HG03108 (cell line): ENCODE data around the gene NTHL1.

Source experiments
- ATAC-seq: cut with Tn5 transposase; IDR thresholded peaks from one replicate; pipeline ENCODE4 v1.9.1; 2021; ENCODE audit warnings: moderate library complexity; ENCODE audit not compliant: unreplicated experiment

The NTHL1 gene

DNA sequence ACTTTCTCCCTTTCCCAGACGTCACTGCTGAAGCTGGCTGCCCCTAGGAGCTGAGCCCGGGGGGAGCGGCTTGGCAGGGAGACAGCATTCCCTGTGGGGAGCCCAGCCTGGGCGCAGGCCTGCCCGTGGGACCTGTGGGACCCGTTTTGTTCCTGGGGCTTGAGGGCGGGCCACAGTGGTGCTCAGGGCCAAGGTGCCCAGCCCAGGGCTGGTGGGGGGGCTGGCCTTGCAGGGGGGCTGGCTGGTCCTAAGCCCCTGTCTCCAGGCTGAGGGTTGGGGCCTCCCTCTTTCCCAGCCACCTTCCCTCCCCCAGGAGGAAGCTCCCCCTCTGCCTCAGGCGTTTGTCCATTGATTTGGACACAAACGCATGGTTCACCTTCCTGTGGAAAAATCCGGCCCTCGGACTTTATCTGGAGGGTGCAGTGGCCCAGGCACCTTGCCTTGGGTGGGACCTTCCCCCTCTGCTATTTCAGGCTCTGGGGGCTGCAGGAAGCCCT lies 16.5 kb downstream of the NTHL1 start:
- ATAC-seq: no peak

GRCh38 chr16:2030036-2030435 lies 17.6 kb downstream of the NTHL1 start:
- ATAC-seq: no peak

- ATAC-seq: no peak
Measured at GRCh38 chr16:2029350-2029749, 18.3 kb downstream of the NTHL1 start.

DNA sequence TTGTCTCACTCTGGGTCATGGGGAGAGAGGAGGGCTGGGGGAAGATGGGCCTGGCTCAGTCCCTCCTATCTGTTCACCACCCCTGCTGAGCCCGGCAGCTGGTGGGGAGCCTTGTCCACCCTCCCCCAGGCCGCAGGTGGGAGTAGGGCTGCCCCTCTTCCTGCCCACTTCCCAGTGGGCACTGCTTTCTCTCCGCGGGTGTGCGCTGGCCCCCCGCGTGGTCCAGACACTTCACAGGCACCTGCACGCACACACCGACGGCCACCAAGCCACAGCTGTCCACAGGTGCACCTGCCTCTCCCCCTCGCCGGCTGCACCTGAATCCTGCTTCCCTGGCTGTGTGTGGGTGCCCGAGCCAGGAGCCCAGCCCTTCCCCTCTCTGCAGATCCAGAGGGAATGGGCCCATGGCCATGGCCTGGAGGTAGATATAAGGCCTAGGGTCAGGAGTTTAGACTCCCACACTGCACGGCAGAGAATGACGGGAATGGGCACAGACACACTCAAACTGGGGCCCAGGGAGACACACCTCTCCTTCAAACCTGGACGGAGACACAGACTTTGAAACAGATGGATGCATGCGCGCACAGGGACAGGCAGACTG lies 18.9 kb downstream of the NTHL1 start:
- ATAC-seq: no peak

GRCh38 chr16:2028146-2028545 lies 19.5 kb downstream of the NTHL1 start:
- ATAC-seq: no peak

GRCh38 chr16:2027024-2028010 lies 20.3 kb downstream of the NTHL1 start:
- no peak for ATAC-seq

DNA sequence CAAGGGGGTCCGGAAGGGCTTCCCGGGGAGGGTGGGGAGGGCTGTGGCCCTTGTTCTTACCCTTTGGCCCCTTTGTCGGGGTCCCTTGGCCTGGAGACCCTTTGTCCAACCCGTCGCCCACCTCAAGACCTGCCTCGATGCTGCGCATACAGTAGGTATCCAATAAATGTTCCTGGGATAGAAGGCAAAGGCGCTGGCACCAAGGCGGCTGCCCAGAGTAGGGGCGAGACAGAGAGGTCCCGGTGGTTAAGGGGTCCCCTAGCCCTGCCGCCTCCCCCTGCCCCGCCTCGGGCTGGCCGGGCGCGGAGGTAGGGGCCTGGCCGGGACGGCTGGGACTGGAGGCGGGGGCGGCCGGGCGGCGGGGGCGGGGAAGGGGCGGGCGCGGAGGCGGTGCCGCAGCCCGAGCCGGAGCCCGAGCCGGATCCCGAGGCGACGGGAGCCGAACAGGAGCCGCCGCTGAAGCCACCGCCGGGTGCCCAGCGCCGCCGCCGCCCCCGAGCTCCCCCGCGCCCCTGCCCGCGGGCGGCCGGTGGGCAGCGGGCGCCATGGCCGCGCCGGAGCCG lies 21.1 kb downstream of the NTHL1 start, which contains the start of gene NHERF2:
TSS of gene NHERF2 (plus strand) at position 442 of the 563 bp plus-strand sequence. CDS start at position 546, 104 bp downstream.
- ATAC-seq: no peak

GRCh38 chr16:2025878-2026460 lies 21.7 kb downstream of the NTHL1 start:
- ATAC-seq: no peak

DNA sequence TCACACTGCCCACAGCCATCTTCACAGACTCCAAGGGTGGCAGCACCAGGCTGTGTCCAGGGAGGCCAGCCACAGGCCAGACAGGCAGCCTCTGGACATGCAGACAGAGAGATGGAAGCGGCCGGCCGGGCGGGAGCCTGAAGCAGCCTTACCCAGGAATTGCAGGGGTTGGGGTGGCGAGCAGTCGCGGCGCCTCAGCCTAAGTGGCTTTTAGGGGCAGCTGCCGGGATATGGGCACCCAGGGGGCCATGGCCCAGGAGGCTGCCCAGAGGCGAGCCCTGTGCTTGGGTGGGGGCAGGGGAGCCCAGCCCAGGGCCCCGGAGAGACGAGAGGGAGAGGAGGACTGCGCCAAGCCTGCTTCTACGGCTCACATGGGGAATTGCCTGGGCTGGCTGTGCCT lies 22.4 kb downstream of the NTHL1 start:
- no peak for ATAC-seq

DNA sequence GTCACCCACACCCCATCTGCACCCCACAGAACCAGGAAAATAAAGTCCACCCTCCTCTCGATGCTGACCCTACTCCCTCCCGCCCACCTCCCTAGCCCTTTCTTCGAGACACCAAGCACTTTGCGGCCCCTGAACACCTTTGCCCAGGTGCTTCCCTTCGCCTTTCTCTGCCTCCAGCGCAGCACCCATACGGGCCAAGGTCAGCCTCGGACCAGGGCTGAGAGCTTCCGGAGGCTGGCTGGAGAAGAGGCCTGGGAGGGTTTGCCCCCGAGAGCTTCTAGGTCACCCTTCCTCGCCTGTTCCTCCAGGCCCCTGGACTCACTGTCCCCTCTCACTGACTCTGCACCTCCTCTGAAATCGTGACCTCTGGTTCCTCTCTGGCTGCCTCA lies 23.6 kb downstream of the NTHL1 start:
- ATAC-seq: no peak

- ATAC-seq: peak; percentile 79
Measured at GRCh38 chr16:2023092-2024031, 24.3 kb downstream of the NTHL1 start.

GRCh38 chr16:2022723-2023091 lies 24.9 kb downstream of the NTHL1 start:
- ATAC-seq: peak; percentile 16

GRCh38 chr16:2019921-2020831 lies 27.5 kb downstream of the NTHL1 start:
- ATAC-seq: no peak

DNA sequence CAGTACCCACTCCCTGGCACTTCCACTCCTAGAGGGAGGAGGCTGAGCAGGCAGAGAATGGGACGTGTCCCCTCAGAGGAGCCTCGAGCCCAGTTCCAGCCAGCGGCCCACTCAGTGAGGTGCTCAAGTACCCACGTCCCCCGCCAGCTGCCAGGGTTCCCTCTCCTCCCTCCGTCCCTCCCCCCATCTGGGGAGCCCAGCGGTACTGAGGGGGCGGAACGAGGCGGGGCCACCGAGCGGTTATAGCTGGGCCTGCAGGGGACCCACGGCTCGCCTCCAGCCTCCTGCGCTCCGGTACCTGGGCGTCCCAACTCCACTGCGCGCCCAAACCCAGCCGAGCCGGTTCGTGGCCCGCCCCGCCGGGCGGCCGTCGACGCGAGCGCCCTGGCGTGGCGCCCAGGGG lies 28.1 kb downstream of the NTHL1 start, which contains the start of gene NPW:
TSS of gene NPW (plus strand) at position 268 of the 403 bp plus-strand sequence.
- no peak for ATAC-seq

- no peak for ATAC-seq
Measured at GRCh38 chr16:2016407-2016922, 31.2 kb downstream of the NTHL1 start.

GRCh38 chr16:2015947-2016208 lies 31.8 kb downstream of the NTHL1 start:
- ATAC-seq: no peak

DNA sequence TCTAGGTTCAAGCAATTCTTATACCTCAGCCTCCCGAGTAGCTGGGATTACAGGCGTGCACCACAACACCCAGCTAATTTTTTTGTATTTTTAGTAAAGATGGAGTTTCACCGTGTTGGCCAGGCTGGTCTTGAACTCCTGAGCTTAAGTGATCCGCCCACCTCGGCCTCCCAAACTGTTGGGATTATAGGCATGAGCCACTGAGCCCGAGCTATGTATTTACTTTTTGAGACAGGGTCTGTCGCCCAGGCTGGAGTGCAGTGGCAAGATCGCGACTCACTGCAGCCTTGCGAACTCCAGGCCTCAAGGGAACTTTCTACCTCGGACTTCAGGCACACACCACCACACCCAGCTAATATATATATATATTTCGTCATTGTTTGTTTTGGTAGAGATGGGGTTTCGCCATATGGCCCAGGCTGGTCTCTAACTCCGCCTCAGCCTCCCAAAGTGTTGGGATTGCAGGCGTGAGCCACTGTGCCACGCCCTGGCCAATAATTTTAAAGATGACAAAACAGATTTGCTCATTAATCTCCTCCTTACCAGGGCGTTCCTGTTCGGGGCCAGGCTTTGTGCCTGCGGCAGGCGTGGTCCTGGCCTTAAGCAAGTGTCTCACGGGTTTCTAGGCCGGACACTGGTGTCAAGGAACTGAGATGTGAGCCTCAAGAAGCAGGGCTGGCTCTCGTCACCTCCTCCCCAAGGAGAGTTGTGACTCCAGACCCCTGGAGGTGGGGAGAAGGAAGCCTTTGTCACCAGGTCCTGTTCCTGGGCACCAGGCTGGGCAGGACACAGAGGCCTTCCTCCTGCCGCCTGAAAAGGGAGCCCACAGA lies 32.3 kb downstream of the NTHL1 start:
- no peak for ATAC-seq

DNA sequence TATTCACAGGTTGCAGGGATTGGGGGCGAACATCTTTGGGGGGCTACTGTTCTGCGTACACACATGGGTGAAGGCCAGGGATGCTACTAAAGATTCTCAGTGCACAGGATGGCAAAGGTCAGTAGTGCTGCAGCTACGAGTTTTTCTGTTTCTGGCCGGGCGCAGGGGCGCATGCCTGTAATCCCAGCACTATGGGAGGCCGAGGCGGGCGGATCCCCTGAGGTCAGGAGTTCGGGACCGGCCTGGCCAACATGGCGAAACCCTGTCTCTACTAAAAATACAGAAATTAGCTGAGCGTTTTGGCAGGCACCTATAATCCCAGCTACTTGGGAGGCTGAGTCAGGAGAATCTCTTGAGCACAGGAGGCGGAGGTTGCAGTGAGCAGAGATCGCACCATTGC lies 34.1 kb downstream of the NTHL1 start:
- no peak for ATAC-seq
